ENCODE data around the gene SYNGAP1.
"Not testable (repeated sequence)": the region's sequence is repeated elsewhere in the genome, so short reads cannot be mapped to it uniquely, and the experiment has no call there.

The SYNGAP1 gene

GRCh38 chr6:33419580-33420490, at the start of gene SYNGAP1:
Gene SYNGAP1, plus strand, starts transcription at chr6:33420065. Its CDS starts 200 bp downstream, at chr6:33420265.
- DNase-seq (ENCODE audit: low read depth in 2 of 3, low spot score in 2 of 3), result no peak

- DNase-seq (ENCODE audit: low read depth in 2 of 3, low spot score in 2 of 3), result not testable (repeated sequence)
Observed at GRCh38 chr6:33371901-33372300, 48.0 kb upstream of the SYNGAP1 start.

GRCh38 chr6:33372526-33373123, 47.2 kb upstream of the SYNGAP1 start:
- no peak for DNase-seq (ENCODE audit: low read depth in 2 of 3, low spot score in 2 of 3)

- no peak for DNase-seq (ENCODE audit: low read depth in 2 of 3, low spot score in 2 of 3)
Observed at GRCh38 chr6:33373960-33374910, 45.6 kb upstream of the SYNGAP1 start.

GRCh38 chr6:33375143-33375671, 44.7 kb upstream of the SYNGAP1 start:
- DNase-seq (ENCODE audit: low read depth in 2 of 3, low spot score in 2 of 3), result no peak

GRCh38 chr6:33377171-33377570, 42.7 kb upstream of the SYNGAP1 start:
- DNase-seq (ENCODE audit: low read depth in 2 of 3, low spot score in 2 of 3), result no peak

- DNase-seq (ENCODE audit: low read depth in 2 of 3, low spot score in 2 of 3), result not testable (repeated sequence)
Observed at GRCh38 chr6:33379184-33379583, 40.7 kb upstream of the SYNGAP1 start.

- no peak for DNase-seq (ENCODE audit: low read depth in 2 of 3, low spot score in 2 of 3)
Observed at GRCh38 chr6:33380272-33380981, 39.4 kb upstream of the SYNGAP1 start.

- no peak for DNase-seq (ENCODE audit: low read depth in 2 of 3, low spot score in 2 of 3)
Observed at GRCh38 chr6:33383427-33384185, 36.3 kb upstream of the SYNGAP1 start.

- no peak for DNase-seq (ENCODE audit: low read depth in 2 of 3, low spot score in 2 of 3)
Observed at GRCh38 chr6:33384581-33385020, 35.3 kb upstream of the SYNGAP1 start.

- DNase-seq (ENCODE audit: low read depth in 2 of 3, low spot score in 2 of 3), result no peak
Observed at GRCh38 chr6:33390173-33390572, 29.7 kb upstream of the SYNGAP1 start.

GRCh38 chr6:33390767-33391277, 29.0 kb upstream of the SYNGAP1 start:
- no peak for DNase-seq (ENCODE audit: low read depth in 2 of 3, low spot score in 2 of 3)

GRCh38 chr6:33391278-33391921, 28.5 kb upstream of the SYNGAP1 start, which contains the start of gene KIFC1:
Gene KIFC1, plus strand, starts transcription at chr6:33391823. Its CDS starts 163 bp downstream, at chr6:33391986.
- peak; percentile 94 to 99 (median 98) for DNase-seq (ENCODE audit: low read depth in 2 of 3, low spot score in 2 of 3)

GRCh38 chr6:33391922-33392594, 27.8 kb upstream of the SYNGAP1 start:
- DNase-seq (ENCODE audit: low read depth in 2 of 3, low spot score in 2 of 3), result peak in 2 of 3 experiments; percentile 26 to 36

GRCh38 chr6:33392595-33392948, 27.3 kb upstream of the SYNGAP1 start:
- DNase-seq (ENCODE audit: low read depth in 2 of 3, low spot score in 2 of 3), result no peak

GRCh38 chr6:33392979-33393378, 26.9 kb upstream of the SYNGAP1 start:
- no peak for DNase-seq (ENCODE audit: low read depth in 2 of 3, low spot score in 2 of 3)

- no peak for DNase-seq (ENCODE audit: low read depth in 2 of 3, low spot score in 2 of 3)
Observed at GRCh38 chr6:33397541-33397940, 22.3 kb upstream of the SYNGAP1 start.

GRCh38 chr6:33398601-33399000, 21.3 kb upstream of the SYNGAP1 start:
- not testable (repeated sequence) for DNase-seq (ENCODE audit: low read depth in 2 of 3, low spot score in 2 of 3)
